DOHH2 (cell line): ENCODE results near the gene AGRN.

ENCODE experiments used
- H3F3A ChIP-seq: fragments of 200-600 bp; sonication (generic), shearing (Covaris generic); 2 replicates; pipeline ENCODE4 v1.6.0; 2016; ENCODE audit warnings: antibody characterized with exemption, mild to moderate bottlenecking; ENCODE audit not compliant: control insufficient read depth, insufficient read depth
- H3K27ac ChIP-seq: fragments of 200-600 bp; sonication (generic); 2 replicates; pipeline ENCODE4 v1.5.1; 2014; ENCODE audit warnings: low read depth, mild to moderate bottlenecking, low read length, moderate library complexity
- H3K27me3 ChIP-seq: fragments of 200-600 bp; sonication (generic); 2 replicates; pipeline ENCODE4 v1.6.1; 2014; ENCODE audit warnings: mild to moderate bottlenecking, low read length, mixed read lengths; ENCODE audit not compliant: control insufficient read depth
- H3K36me3 ChIP-seq: fragments of 200-600 bp; sonication (generic); 2 replicates; pipeline ENCODE4 v1.6.1; 2014; ENCODE audit warnings: mild to moderate bottlenecking, low read length, moderate library complexity, mixed read lengths; ENCODE audit not compliant: control insufficient read depth
- H3K4me1 ChIP-seq: fragments of 200-600 bp; sonication (generic); 2 replicates; pipeline ENCODE4 v1.6.1; 2014; ENCODE audit warnings: mild to moderate bottlenecking, low read length, mixed read lengths; ENCODE audit not compliant: control insufficient read depth
- H3K4me2 ChIP-seq: fragments of 200-600 bp; sonication (generic); 2 replicates; pipeline ENCODE4 v1.6.0; 2014; ENCODE audit warnings: mild to moderate bottlenecking, low read length, moderate library complexity
- H3K4me3 ChIP-seq: fragments of 200-600 bp; sonication (generic); 2 replicates; pipeline ENCODE4 v1.5.1; 2014; ENCODE audit warnings: mild to moderate bottlenecking, low read length, mixed read lengths
- H3K79me2 ChIP-seq: fragments of 200-600 bp; sonication (generic); 2 replicates; pipeline ENCODE4 v1.6.1; 2014; ENCODE audit warnings: mild to moderate bottlenecking, low read length, mixed read lengths; ENCODE audit not compliant: control insufficient read depth
- H3K9me2 ChIP-seq: fragments of 200-600 bp; sonication (generic); replicated peaks from 2 replicates; pipeline ENCODE4 v1.6.1; 2014; ENCODE audit warnings: mild to moderate bottlenecking, low read length, mixed read lengths; ENCODE audit not compliant: control insufficient read depth
- H3K9me3 ChIP-seq: fragments of 200-600 bp; sonication (generic); 2 replicates; pipeline ENCODE4 v1.6.1; 2014; ENCODE audit warnings: antibody characterized with exemption, low read length, mixed read lengths; ENCODE audit not compliant: control insufficient read depth, insufficient read depth
- H4K20me1 ChIP-seq: fragments of 200-600 bp; sonication (generic); 2 replicates; pipeline ENCODE4 v1.6.0; 2014; ENCODE audit warnings: low read depth, mild to moderate bottlenecking, antibody characterized with exemption, low read length, moderate library complexity; ENCODE audit not compliant: control insufficient read depth, insufficient read depth
- EZH2phosphoT487 ChIP-seq: fragments of 200-600 bp; sonication (generic); IDR thresholded peaks from 2 replicates; pipeline ENCODE4 v1.6.1; 2017; ENCODE audit warnings: borderline replicate concordance, mild to moderate bottlenecking, antibody characterized with exemption, low read length, moderate library complexity, mixed read lengths
- TF ChIP-seq, protein P1 (sequence below): fragments of 200-600 bp; sonication (generic); IDR thresholded peaks from one replicate; pipeline ENCODE4 v1.5.1; 2014; ENCODE audit warnings: antibody characterized with exemption, mild to moderate bottlenecking, low read depth, low read length; ENCODE audit not compliant: poor library complexity, severe bottlenecking

Gene AGRN

DNA sequence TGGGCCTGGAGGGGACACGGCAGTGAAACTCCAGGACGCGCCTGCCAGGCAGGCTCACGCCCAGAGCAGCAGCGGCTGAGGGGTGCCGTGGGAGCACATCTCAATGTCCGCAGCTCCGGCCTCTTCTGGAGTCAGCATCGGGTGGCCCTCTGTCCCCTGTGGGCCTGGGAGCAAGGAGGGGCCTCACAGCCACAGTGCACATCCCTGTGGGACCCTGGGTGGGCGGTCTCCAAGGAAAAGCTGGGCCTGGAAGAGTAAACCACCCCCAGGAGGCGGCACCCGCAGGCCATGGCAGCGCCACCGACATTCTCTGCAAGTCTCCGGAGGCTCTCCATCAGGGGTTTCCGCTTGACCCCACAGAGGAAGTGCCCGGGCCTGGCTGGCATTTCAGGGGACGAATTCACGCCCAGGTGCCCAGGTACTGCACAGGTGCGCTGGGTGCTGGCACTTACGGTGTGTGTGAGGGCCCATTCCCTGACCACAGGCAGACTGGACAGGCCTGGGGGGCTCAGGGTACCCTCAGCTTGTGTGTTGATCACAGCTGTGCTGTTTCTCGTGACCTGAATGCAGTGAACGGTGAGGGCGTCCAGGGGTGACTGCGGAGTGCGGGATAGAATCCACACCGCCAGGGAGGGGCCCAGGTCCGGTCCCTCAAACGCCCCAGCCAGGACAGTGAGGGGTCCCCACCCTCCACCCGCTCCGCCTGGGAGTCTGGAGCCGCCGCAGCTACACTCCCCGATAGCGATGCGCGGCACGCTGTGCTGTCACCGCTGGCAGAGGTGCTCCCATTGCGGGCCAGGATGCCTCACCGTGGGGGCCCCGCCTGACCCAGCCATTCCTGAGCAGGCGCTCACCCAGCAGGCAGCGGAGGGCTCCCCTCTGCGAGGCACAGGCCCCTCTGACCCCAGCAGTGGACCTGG, 70.8 kb downstream of the AGRN start:
- no peak overlapping the region for H3K27ac ChIP-seq
- H3K9me3 ChIP-seq, result no peaks in the 10 kb centered on the region
- peaks cover 15% of the 10 kb centered on the region for H3K4me1 ChIP-seq
- H3K4me2 ChIP-seq, result no peak overlapping the region
- H3K9me2 ChIP-seq, result no peaks in the 10 kb centered on the region
- TF ChIP-seq EZH2phosphoT487, result no peak
- TF ChIP-seq, protein P1, sequence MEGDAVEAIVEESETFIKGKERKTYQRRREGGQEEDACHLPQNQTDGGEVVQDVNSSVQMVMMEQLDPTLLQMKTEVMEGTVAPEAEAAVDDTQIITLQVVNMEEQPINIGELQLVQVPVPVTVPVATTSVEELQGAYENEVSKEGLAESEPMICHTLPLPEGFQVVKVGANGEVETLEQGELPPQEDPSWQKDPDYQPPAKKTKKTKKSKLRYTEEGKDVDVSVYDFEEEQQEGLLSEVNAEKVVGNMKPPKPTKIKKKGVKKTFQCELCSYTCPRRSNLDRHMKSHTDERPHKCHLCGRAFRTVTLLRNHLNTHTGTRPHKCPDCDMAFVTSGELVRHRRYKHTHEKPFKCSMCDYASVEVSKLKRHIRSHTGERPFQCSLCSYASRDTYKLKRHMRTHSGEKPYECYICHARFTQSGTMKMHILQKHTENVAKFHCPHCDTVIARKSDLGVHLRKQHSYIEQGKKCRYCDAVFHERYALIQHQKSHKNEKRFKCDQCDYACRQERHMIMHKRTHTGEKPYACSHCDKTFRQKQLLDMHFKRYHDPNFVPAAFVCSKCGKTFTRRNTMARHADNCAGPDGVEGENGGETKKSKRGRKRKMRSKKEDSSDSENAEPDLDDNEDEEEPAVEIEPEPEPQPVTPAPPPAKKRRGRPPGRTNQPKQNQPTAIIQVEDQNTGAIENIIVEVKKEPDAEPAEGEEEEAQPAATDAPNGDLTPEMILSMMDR, result no peak
- 0 out of 2 replicates have a peak, but pooled peaks cover 5% of the 10 kb centered on the region for H3F3A ChIP-seq
- no peaks in the 10 kb centered on the region for H3K27me3 ChIP-seq
- H3K79me2 ChIP-seq, result no peaks in the 10 kb centered on the region
- H4K20me1 ChIP-seq, result peaks cover 4% of the 10 kb centered on the region; the same call in 1 of the 2 replicates
- H3K4me3 ChIP-seq, result no peak overlapping the region
- H3K36me3 ChIP-seq, result no peaks in the 10 kb centered on the region

DNA sequence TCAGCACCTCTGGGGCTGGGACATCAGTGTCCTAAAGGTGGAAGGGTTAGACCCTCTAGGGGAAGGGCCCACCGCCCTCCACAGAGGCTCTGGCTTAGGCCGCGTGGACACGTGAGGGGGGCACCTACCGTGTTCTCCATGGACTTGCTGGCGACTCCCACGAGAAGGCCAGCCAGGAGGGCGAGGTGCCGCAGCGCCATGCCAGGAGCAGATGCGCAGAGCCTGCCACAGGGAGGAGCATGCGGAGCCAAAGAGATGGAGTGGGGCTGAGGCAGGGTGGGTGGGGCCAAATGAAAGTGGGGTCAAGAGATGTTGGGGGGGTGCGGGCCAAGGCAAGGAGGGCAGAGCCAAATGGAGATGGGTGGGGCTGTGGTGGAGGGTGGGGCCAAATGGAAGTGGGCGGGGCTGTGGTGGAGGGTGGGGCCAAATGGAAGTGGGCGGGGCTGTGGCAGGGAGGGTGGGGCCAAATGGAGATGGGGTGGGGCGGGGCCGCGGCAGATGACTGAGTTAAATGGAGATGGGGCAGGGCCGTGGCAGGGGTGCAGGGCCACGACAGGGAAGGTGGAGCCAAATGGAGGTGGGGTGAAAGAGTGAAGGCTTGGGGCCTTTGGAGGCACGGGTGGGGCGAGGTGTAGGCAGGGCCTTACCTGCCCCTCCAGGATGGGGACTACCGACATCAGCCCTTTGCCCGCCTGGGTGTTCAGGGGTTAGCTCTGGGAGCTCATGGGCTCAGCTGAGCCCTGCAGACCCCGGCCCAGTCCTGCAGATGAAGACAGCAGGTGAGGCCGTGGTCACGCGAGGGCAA, 71.6 kb downstream of the AGRN start:
- TF ChIP-seq, protein P1, result no peak
- no peak for TF ChIP-seq EZH2phosphoT487
- Histone ChIP-seq H3K36me3 (no peaks in the 10 kb centered on the region), H3K27me3 (no peaks in the 10 kb centered on the region), H3K79me2 (no peaks in the 10 kb centered on the region), H3K4me1 (peaks cover 15% of the 10 kb centered on the region), H3K9me3 (no peaks in the 10 kb centered on the region), H4K20me1 (peaks cover 4% of the 10 kb centered on the region; the same call in 1 of the 2 replicates), H3K9me2 (no peaks in the 10 kb centered on the region), H3F3A (0 out of 2 replicates have a peak, but pooled peaks cover 7% of the 10 kb centered on the region), H3K4me2 (no peak overlapping the region), H3K27ac (no peak overlapping the region), H3K4me3 (no peak overlapping the region)

DNA sequence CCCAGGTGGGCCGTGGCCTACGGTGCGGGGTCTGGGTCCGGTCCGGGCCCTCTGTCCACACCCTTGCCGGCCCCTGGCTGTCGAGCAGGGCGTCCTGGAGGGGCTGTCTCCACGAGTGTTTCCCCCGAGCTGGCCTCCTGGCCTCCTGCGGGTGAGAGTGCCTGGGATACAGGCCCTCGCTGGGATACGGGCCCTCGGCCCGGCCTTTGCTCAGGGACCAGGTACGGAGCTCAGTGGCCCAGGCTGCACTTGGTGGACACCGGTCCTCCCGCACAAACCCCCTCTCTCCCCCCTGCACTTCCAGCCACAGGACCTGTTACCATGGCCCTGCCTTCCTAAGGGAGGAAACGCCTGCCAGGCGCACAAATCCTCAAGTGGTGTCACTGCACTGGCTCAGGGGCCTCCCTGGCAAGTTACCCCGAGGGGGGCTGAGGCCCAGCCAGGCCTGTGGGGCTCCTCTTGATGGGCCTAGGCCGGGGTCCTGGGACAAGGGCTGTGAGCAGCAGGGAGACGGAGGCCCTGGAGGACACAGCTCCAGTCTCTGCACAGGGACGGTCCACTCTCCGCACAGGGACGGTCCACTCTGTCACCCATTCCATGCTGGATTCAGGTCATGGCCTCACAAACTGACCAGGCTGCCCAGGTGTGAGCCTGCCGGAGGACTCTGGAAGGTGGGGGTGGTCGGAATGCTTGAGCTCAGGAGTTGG, 72.4 kb downstream of the AGRN start:
- TF ChIP-seq, protein P1, result no peak
- TF ChIP-seq EZH2phosphoT487, result no peak
- H3K27ac ChIP-seq, result no peak overlapping the region

More for the DNA sequence above, 72.4 kb downstream of the AGRN start:
- no peak overlapping the region for H3K4me3 ChIP-seq
- H3K79me2 ChIP-seq, result no peaks in the 10 kb centered on the region
- H3K9me3 ChIP-seq, result no peaks in the 10 kb centered on the region
- peaks cover 15% of the 10 kb centered on the region for H3K4me1 ChIP-seq
- peak overlapping the region; percentile 45; the same call in 1 of the 2 replicates for H3K4me2 ChIP-seq
- no peaks in the 10 kb centered on the region for H3K27me3 ChIP-seq
- 0 out of 2 replicates have a peak, but pooled peaks cover 7% of the 10 kb centered on the region for H3F3A ChIP-seq
- H3K9me2 ChIP-seq, result no peaks in the 10 kb centered on the region
- no peaks in the 10 kb centered on the region for H3K36me3 ChIP-seq
- peaks cover 4% of the 10 kb centered on the region; the same call in 1 of the 2 replicates for H4K20me1 ChIP-seq
